Upper lobe of left lung (tissue), 4 donors: ENCODE data around the gene C1S.

ENCODE experiments used
- CTCF ChIP-seq, 6 experiments: fragments of 450-650 bp in 4 of 6; fragments of 200-600 bp in 2 of 6; sonication (generic) in 2 of 6; IDR thresholded peaks; one replicate each; pipeline ENCODE4 v1.5.1; 2016 to 2019; ENCODE audit warnings: antibody characterized with exemption in 6 of 6
- POLR2A ChIP-seq, 4 donors: fragments of 450-650 bp; IDR thresholded peaks; one replicate each; pipeline ENCODE4 v1.5.1; 2016 to 2017; ENCODE audit warnings: antibody characterized with exemption in 4 of 4, mild to moderate bottlenecking in 2 of 4
- POLR2AphosphoS5 ChIP-seq, 2 donors: sonication (generic); formaldehyde crosslinking; IDR thresholded peaks; one replicate each; pipeline ENCODE4 v1.5.1; 2017; ENCODE audit warnings: antibody characterized with exemption in 2 of 2

DNA sequence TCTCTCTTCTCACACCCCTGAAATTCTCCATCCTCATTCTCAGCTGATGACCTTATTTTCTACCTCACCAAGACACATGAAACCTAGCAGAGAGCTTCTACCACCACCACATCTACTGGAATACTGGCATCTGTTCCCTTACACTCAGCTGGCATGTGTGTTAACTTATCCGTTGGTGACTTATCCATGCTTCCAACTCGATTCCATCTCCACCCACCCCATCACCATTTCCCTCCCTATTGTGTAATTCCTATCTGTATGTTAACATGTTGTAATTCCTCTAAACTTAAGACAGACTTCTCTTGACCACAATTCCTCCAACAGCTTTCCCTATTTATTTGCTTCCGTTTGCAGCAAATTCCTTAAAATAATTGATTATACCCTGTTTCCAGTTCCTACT, 15.4 kb downstream of the C1S start:
- TF ChIP-seq CTCF (IDR thresholded peaks at IDR 0.05) = no peak
- no peak for TF ChIP-seq POLR2AphosphoS5 (IDR thresholded peaks at IDR 0.05)
- no peak for TF ChIP-seq POLR2A (IDR thresholded peaks at IDR 0.05)
